HepG2 (cell line): Measurements from ENCODE around the gene CYLD. TPM values are rescaled to one million over a fixed set of nuclear protein-coding genes. Genes with fewer than 3 reads are reported as not detected.
A peak's percentile ranks its signal among the peaks of the same experiment; 100 is the strongest.

ENCODE experiments used
- ASH2L ChIP-seq: fragments of 300-600, 200-600 bp; sonication (generic); IDR thresholded peaks from 2 replicates; pipeline ENCODE4 v1.7.0; 2017; ENCODE audit warnings: low read depth, mild to moderate bottlenecking, moderate library complexity, mixed read lengths, low read length; ENCODE audit not compliant: insufficient read length
- CBFB ChIP-seq: sonication (generic); formaldehyde crosslinking; IDR thresholded peaks from 2 replicates; pipeline ENCODE4 v1.4.0; 2020; ENCODE audit warnings: missing genetic modification reagents
- CENPT ChIP-seq: sonication (generic); formaldehyde crosslinking; IDR thresholded peaks from 2 replicates; pipeline ENCODE4 v1.8.0; 2022; ENCODE audit warnings: low read depth, mild to moderate bottlenecking, moderate library complexity, missing genetic modification reagents
- FOXA1 ChIP-seq, 2 experiments: fragments of 450-650 bp in 1 of 2; sonication (generic) in 1 of 2; formaldehyde crosslinking in 1 of 2; IDR thresholded peaks; 2 replicates each; pipeline versions ENCODE4 v1.4.0 to v1.6.1; 2016 to 2020; ENCODE audit warnings: missing genetic modification reagents in 1 of 2
- ISL2 ChIP-seq: sonication (generic); formaldehyde crosslinking; IDR thresholded peaks from 2 replicates; pipeline ENCODE4 v1.5.0; 2020; ENCODE audit warnings: missing genetic modification reagents
- KLF13 ChIP-seq: sonication (generic); formaldehyde crosslinking; IDR thresholded peaks from 2 replicates; pipeline ENCODE4 v1.4.0; 2020; ENCODE audit warnings: mild to moderate bottlenecking, missing genetic modification reagents
- MEIS1 ChIP-seq: sonication (generic); formaldehyde crosslinking; IDR thresholded peaks from 2 replicates; pipeline ENCODE4 v1.9.0; 2021; ENCODE audit warnings: mild to moderate bottlenecking, missing genetic modification reagents, moderate library complexity, borderline replicate concordance
- MTERF4 ChIP-seq: sonication (generic); formaldehyde crosslinking; IDR thresholded peaks from 2 replicates; pipeline ENCODE4 v1.8.0; 2023; ENCODE audit warnings: mild to moderate bottlenecking, missing genetic modification reagents
- MXI1 ChIP-seq: IDR thresholded peaks from 3 replicates; pipeline ENCODE4 v1.6.1; 2012; ENCODE audit warnings: low read depth, low read length, inconsistent platforms, borderline replicate concordance
- PATZ1 ChIP-seq: sonication (generic); formaldehyde crosslinking; IDR thresholded peaks from 2 replicates; pipeline ENCODE4 v1.4.0; 2020; ENCODE audit warnings: missing genetic modification reagents
- POGZ ChIP-seq: sonication (generic); formaldehyde crosslinking; IDR thresholded peaks from 2 replicates; pipeline ENCODE4 v1.4.0; 2020; ENCODE audit warnings: mild to moderate bottlenecking, missing genetic modification reagents
- POLR2A ChIP-seq, 2 experiments: IDR thresholded peaks; 2 replicates each; pipeline ENCODE4 v1.6.1; 2011; ENCODE audit warnings: low read depth in 2 of 2, low read length in 2 of 2, mild to moderate bottlenecking in 1 of 2, moderate library complexity in 1 of 2; ENCODE audit not compliant: insufficient read depth in 1 of 2
- PREB ChIP-seq: sonication (generic); formaldehyde crosslinking; IDR thresholded peaks from 2 replicates; pipeline ENCODE4 v1.4.0; 2020; ENCODE audit warnings: missing genetic modification reagents
- RAD51 ChIP-seq: fragments of 450-650 bp; IDR thresholded peaks from 2 replicates; pipeline ENCODE4 v1.6.1; 2016; ENCODE audit warnings: borderline replicate concordance
- SIX1 ChIP-seq: sonication (generic); formaldehyde crosslinking; IDR thresholded peaks from 2 replicates; pipeline ENCODE4 v1.4.0; 2020; ENCODE audit warnings: missing genetic modification reagents, borderline replicate concordance
- SOX6 ChIP-seq, 2 experiments: fragments of 450-650 bp in 1 of 2; sonication (generic) in 1 of 2; formaldehyde crosslinking in 1 of 2; IDR thresholded peaks; 2 replicates each; pipeline versions ENCODE4 v1.4.0 to v1.6.1; 2017 to 2020; ENCODE audit warnings: antibody characterized with exemption in 1 of 2, mild to moderate bottlenecking in 1 of 2, missing genetic modification reagents in 1 of 2
- TFAP4 ChIP-seq: sonication (generic); IDR thresholded peaks from 2 replicates; pipeline ENCODE4 v1.6.1; 2016; ENCODE audit warnings: low read depth, borderline replicate concordance
- TSC22D2 ChIP-seq: sonication (generic); formaldehyde crosslinking; IDR thresholded peaks from 2 replicates; pipeline ENCODE4 v1.5.1; 2020; ENCODE audit warnings: missing genetic modification reagents, mild to moderate bottlenecking, borderline replicate concordance
- ZFP62 ChIP-seq: sonication (generic); formaldehyde crosslinking; IDR thresholded peaks from 2 replicates; pipeline ENCODE4 v1.4.0; 2020; ENCODE audit warnings: missing genetic modification reagents
- ZNF260 ChIP-seq: sonication (generic); formaldehyde crosslinking; IDR thresholded peaks from 2 replicates; pipeline ENCODE4 v1.4.0; 2020; ENCODE audit warnings: missing genetic modification reagents, low read depth, mild to moderate bottlenecking, borderline replicate concordance
- ZNF446 ChIP-seq: sonication (generic); formaldehyde crosslinking; IDR thresholded peaks from 2 replicates; pipeline ENCODE4 v1.5.0; 2020; ENCODE audit warnings: mild to moderate bottlenecking, missing genetic modification reagents
- ZNF605 ChIP-seq: sonication (generic); formaldehyde crosslinking; IDR thresholded peaks from 2 replicates; pipeline ENCODE4 v1.8.0; 2022; ENCODE audit warnings: mild to moderate bottlenecking, missing genetic modification reagents
- ZNF615 ChIP-seq: sonication (generic); formaldehyde crosslinking; IDR thresholded peaks from 2 replicates; pipeline ENCODE4 v1.5.0; 2020; ENCODE audit warnings: mild to moderate bottlenecking, missing genetic modification reagents, borderline replicate concordance
- ZNF749 ChIP-seq: sonication (generic); formaldehyde crosslinking; IDR thresholded peaks from 2 replicates; pipeline ENCODE4 v1.8.0; 2022; ENCODE audit warnings: mild to moderate bottlenecking, missing genetic modification reagents, moderate library complexity, borderline replicate concordance
- ZNF775 ChIP-seq: sonication (generic); formaldehyde crosslinking; IDR thresholded peaks from 2 replicates; pipeline ENCODE4 v1.4.0; 2020; ENCODE audit warnings: missing genetic modification reagents, mild to moderate bottlenecking, moderate library complexity, borderline replicate concordance
- ZNF850 ChIP-seq: sonication (generic); formaldehyde crosslinking; conservative IDR thresholded peaks from 2 replicates; pipeline ENCODE4 v1.9.0; 2021; ENCODE audit warnings: mild to moderate bottlenecking, missing genetic modification reagents
- ZSCAN29 ChIP-seq: sonication (generic); formaldehyde crosslinking; conservative IDR thresholded peaks from 2 replicates; pipeline ENCODE4 v1.4.0; 2020; ENCODE audit warnings: mild to moderate bottlenecking, missing genetic modification reagents
- ZSCAN9 ChIP-seq: IDR thresholded peaks from 2 replicates; pipeline ENCODE4 v1.6.1; 2016; ENCODE audit warnings: borderline replicate concordance
- polyA plus RNA-seq, 8 experiments: library from polyadenylated mRNA; depleted of rRNA in 3 of 8; stranded (reverse) in 7 of 8; unstranded in 1 of 8; fragments of >200 nt; fragmentation: Illumina TruSeq in 4 of 8; extraction: Trizol in 4 of 8; gene quantifications; 2 replicates each; pipeline versions ENCODE4 v1.2.1 to v1.2.3, GENCODE V29; 2011 to 2016; ENCODE audit warnings: low read depth in 4 of 8, missing spikeins in 1 of 8, mixed read lengths in 1 of 8; ENCODE audit not compliant: insufficient read depth in 1 of 8
- total RNA-seq, 5 experiments: library from RNA; depleted of rRNA; stranded (reverse); fragments of >200 nt; fragmentation: Illumina TruSeq; extraction: Trizol; gene quantifications; 2 replicates each; pipeline ENCODE4 v1.2.3, GENCODE V29; 2016; ENCODE audit warnings: low read depth in 1 of 5

The CYLD gene
- total and polyA plus RNA-seq, 2 of the 13 experiments (the other 11 are each of a cell fraction or from before 2014, with no cell fraction given) = 6.1 to 11.4 TPM

- TF ChIP-seq ZSCAN29 (CRISPR knock-in tag) (no peak), PATZ1 (0 out of 2 replicates have a peak, but pooled peaks have one; percentile 36), SIX1 (CRISPR knock-in tag) (peak; percentile 52; the same call in 1 of the 2 replicates), MEIS1 (CRISPR knock-in tag) (no peak), ASH2L (peak; percentile 30), ISL2 (no peak), POLR2A (IDR thresholded peaks at IDR 0.05; ENCODE audit: insufficient read depth in 1 of 2, low read depth in 2 of 2, low read length in 2 of 2) (no peak), FOXA1 (IDR thresholded peaks at IDR 0.05) (no peak), FOXA1 (CRISPR knock-in tag; IDR thresholded peaks at IDR 0.05) (no peak), POGZ (0 out of 2 replicates have a peak, but pooled peaks have one; percentile 15), ZNF605 (no peak), MXI1 (0 out of 3 replicates have a peak, but pooled peaks have one; percentile 9), ZNF850 (CRISPR knock-in tag) (no peak), CENPT (CRISPR knock-in tag) (no peak), ZNF775 (CRISPR knock-in tag) (no peak), ZNF446 (CRISPR knock-in tag) (no peak), TFAP4 (no peak), SOX6 (IDR thresholded peaks at IDR 0.05) (no peak), SOX6 (CRISPR knock-in tag; IDR thresholded peaks at IDR 0.05) (peak; percentile 74), PREB (no peak), ZSCAN9 (no peak), ZNF260 (CRISPR knock-in tag) (no peak), ZNF615 (CRISPR knock-in tag) (no peak), ZFP62 (no peak), TSC22D2 (CRISPR knock-in tag) (0 out of 2 replicates have a peak, but pooled peaks have one; percentile 25), MTERF4 (CRISPR knock-in tag) (peak; percentile 49; the same call in 1 of the 2 replicates), RAD51 (no peak), KLF13 (CRISPR knock-in tag) (no peak), ZNF749 (CRISPR knock-in tag) (no peak), CBFB (no peak)
Measured at GRCh38 chr16:50696126-50696525, 45.8 kb upstream of the CYLD start (continued).
